Adrenal gland (tissue), 12 donors: ENCODE results near the gene NPTXR. TPM values are rescaled to one million over a fixed set of nuclear protein-coding genes. Genes with fewer than 3 reads are reported as not detected.

Experiments
- DNase-seq, 7 donors: peaks; one replicate each; pipeline ENCODE4 v3.0.0-alpha.2; 2019 to 2020
- H3K27ac ChIP-seq, 5 donors: fragments of 200-600 bp; sonication (generic) in 4 of 5; 1 replicate in 3 of 5; 2 replicates in 2 of 5; pipeline versions ENCODE4 v1.5.1 to v1.8.0; 2016 to 2020; ENCODE audit warnings: mild to moderate bottlenecking in 1 of 5
- H3K27me3 ChIP-seq: fragments of 200-600 bp; 2 replicates; pipeline ENCODE4 v1.8.0; 2021
- H3K36me3 ChIP-seq, 2 donors: fragments of 200-600 bp; replicated peaks in 1 of 2; 1 replicate in 1 of 2; 2 replicates in 1 of 2; pipeline versions ENCODE4 v1.5.1 to v1.8.0; 2018 to 2022
- H3K4me1 ChIP-seq, 2 donors: fragments of 200-600 bp; replicated peaks in 1 of 2; 1 replicate in 1 of 2; 2 replicates in 1 of 2; pipeline versions ENCODE4 v1.5.1 to v1.8.0; 2018 to 2021
- H3K4me3 ChIP-seq, 4 donors: fragments of 200-600 bp; sonication (generic) in 3 of 4; one replicate each; pipeline ENCODE4 v1.5.1; 2016 to 2018
- H3K9me3 ChIP-seq, 3 donors: fragments of 200-600 bp; sonication (generic) in 1 of 3; replicated peaks in 1 of 3; 1 replicate in 2 of 3; 2 replicates in 1 of 3; pipeline versions ENCODE4 v1.5.1 to v1.8.0; 2016 to 2021
- CTCF ChIP-seq, 6 experiments: fragments of 450-650 bp in 4 of 6; fragments of 200-600 bp in 2 of 6; sonication (generic) in 1 of 6; IDR thresholded peaks; 1 replicate in 5 of 6; 2 replicates in 1 of 6; pipeline versions ENCODE4 v1.5.1 to v1.8.0; 2016 to 2021; ENCODE audit warnings: antibody characterized with exemption in 6 of 6, mild to moderate bottlenecking in 2 of 6, moderate library complexity in 1 of 6
- POLR2A ChIP-seq, 2 donors: fragments of 450-650 bp; IDR thresholded peaks; one replicate each; pipeline ENCODE4 v1.6.1; 2017; ENCODE audit warnings: antibody characterized with exemption in 2 of 2, mild to moderate bottlenecking in 2 of 2, moderate library complexity in 1 of 2
- WGBS, 4 donors: extraction: QIAGEN DNeasy Blood & Tissue Kit in 2 of 4; methylation state at CpG; one replicate each; pipeline versions ENCODE4 v1.1.5 to v1.1.7; 2013 to 2017; 5-methylcytosine and 5-hydroxymethylcytosine counted together
- intact Hi-C, 2 donors: fragments of 100-400 bp; cut with DNase I; formaldehyde crosslinking; loops; one replicate each; pipeline versions ENCODE4 v1.14.1 to v1.15.0; 2022 to 2023
- polyA plus RNA-seq, 3 donors: library from polyadenylated mRNA; stranded (reverse); fragments of 200-250 nt in 2 of 3; fragments of 350-450 nt in 1 of 3; fragmentation: Illumina TruSeq in 1 of 3; extraction: RNeasy Lipid Tissue Mini Kit (QIAGEN cat#74804) in 1 of 3; gene quantifications; one replicate each; pipeline ENCODE4 v1.2.3, GENCODE V29; 2013 to 2014
- total RNA-seq, 9 donors: library from RNA; depleted of rRNA in 4 of 9; stranded (reverse); fragments of >200 nt in 4 of 9; fragments of 120-200 nt in 1 of 9; fragmentation: NEBNext Ultra II Directional in 1 of 9; extraction: Animal tissue kit (Norgen Biotek cat#: 25700) in 1 of 9; gene quantifications; one replicate each; pipeline versions ENCODE4 v1.1.0 to v1.2.4, GENCODE V29; 2013 to 2023
- donor health status: healthy with polysubstance abuse.
- donor health status: Bipolar disorder and iron deficiency.
- donor health status: DM: yes; HTN: yes; CAD: no.
- donor health status: DM: no; HTN: no; CAD: no.
- donor health status: DM: no; HTN: no; CAD: no.
- donor health status: DM: yes; HTN: yes; CAD: no.

The NPTXR gene
- total and polyA plus RNA-seq, 12 donors: 1.2 to 26.9 (median 10.5) TPM

GRCh38 chr22:38846412-38846811 is 2.6 kb upstream of the NPTXR start:
- DNase-seq: no peak
- intact Hi-C loops: loop anchor here in 1 of 2 donors (10.0 kb wide), 1 partner anchor 72 kb away; no protein-coding TSS in a partner anchor
- Histone ChIP-seq H3K4me1 (peaks cover 3 to 11% of the 10 kb centered on the region in 2 donors), H3K9me3 (no peaks in the 10 kb centered on the region), H3K36me3 (no peaks in the 10 kb centered on the region), H3K4me3 (no peak overlapping the region), H3K27me3 (no peaks in the 10 kb centered on the region), H3K27ac (no peak overlapping the region)
- TF ChIP-seq POLR2A (IDR thresholded peaks at IDR 0.05) (no peak), CTCF (IDR thresholded peaks at IDR 0.05) (no peak)
- WGBS, 4 donors: 93 to 96% (median 94%) methylated on average over 1 of the region's 1 CpG

DNA sequence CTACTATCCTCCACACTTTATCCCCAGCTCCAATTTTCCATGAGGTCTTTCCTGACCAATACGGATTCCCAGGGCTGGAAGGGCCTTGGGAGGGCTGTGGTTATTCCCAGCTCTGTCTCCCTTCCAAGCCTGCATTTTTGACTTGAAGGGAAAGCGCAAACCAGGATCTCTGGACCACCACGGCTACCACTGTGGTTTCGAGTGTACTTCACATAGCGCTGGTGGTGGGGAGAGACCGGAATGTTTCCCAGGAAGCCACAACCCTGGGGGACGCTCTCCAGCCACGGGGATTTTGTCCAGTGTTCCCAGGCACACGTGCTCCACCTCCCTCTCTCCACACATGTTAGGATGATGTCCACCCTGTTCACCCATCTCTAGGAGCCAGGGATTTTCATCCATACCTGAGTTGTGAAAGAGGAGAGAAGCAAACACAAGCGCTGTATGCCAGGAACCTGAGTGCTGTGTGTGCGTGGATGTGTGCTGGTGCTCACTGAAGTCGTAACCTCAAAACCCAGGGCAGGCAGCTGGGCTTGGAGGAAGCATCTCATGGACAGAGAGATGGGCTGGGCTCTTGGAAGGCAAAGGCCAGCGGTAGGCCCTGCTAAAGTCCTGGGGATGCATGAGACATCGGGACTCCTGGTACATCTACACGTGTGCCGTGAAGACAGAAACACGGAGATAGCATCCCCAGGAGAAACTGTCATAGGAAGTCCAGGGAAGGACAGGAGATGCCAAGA is 1.3 kb upstream of the NPTXR start:
- intact Hi-C loops: loop anchor here in 1 of 2 donors (10.0 kb wide), 1 partner anchor 70 kb away; no protein-coding TSS in a partner anchor
- WGBS, 4 donors: 71 to 79% (median 77%) methylated on average over 15 to 17 of the region's 17 CpGs
- no peak overlapping the region for H3K27ac ChIP-seq
- H3K27me3 ChIP-seq: no peaks in the 10 kb centered on the region
- H3K9me3 ChIP-seq: no peaks in the 10 kb centered on the region
- no peak for DNase-seq
- H3K4me3 ChIP-seq: no peak overlapping the region
- no peak for TF ChIP-seq CTCF (IDR thresholded peaks at IDR 0.05)
- no peak for TF ChIP-seq POLR2A (IDR thresholded peaks at IDR 0.05)
- peaks cover 3 to 11% of the 10 kb centered on the region in 2 donors for H3K4me1 ChIP-seq
- H3K36me3 ChIP-seq: no peaks in the 10 kb centered on the region

DNA sequence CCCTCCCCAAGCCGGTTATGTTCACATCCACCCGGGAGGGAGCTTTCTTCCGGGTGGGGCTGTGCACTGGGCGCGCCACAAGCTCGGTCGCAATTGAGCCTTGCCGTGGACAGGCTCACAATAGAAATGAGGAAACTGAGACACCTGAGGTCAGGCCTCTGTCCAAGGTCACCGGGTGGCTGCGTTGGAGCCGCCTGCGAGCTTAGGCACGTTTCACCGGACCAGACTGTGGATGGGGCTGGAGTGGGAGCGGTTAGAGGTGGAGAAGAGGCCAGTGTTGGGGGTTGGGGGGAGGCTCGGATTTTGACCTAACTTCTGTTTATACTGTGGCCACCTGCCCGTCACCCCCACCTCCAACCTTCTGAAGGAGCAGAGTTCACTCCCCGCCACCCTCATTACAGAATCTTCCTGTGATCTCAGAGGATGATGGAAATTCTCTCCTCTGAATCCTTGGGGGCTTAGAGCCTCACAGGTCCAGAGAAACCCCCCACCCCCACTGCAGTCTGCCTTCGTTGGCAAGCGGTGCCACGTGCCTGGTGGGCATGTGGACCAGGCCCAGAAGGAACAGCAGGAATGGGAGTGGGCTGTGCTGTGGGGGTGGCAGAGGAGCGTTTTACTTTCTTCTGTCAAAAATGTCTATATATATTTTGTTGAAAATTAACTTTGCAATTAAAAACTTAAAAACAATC is 631 bp upstream of the NPTXR start:
- DNase-seq: peak in 5 of 7 donors; percentile 30 to 58 (median 41)
- Histone ChIP-seq H3K4me1 (peaks cover 3 to 11% of the 10 kb centered on the region in 2 donors), H3K4me3 (peak overlapping the region in 1 of 4 donors; percentile 62), H3K27me3 (no peaks in the 10 kb centered on the region), H3K36me3 (no peaks in the 10 kb centered on the region), H3K27ac (peak overlapping the region in 2 of 5 donors; percentile 41 to 88), H3K9me3 (no peaks in the 10 kb centered on the region)
- intact Hi-C loops: loop anchor here (5.0 to 10.0 kb wide), 2 partner anchors 70 to 77 kb away; no protein-coding TSS in a partner anchor
- 22 to 56% (median 38%) methylated on average over 8 to 22 of the region's 22 CpGs for WGBS, 4 donors
- TF ChIP-seq POLR2A (IDR thresholded peaks at IDR 0.05): no peak
- no peak for TF ChIP-seq CTCF (IDR thresholded peaks at IDR 0.05)

DNA sequence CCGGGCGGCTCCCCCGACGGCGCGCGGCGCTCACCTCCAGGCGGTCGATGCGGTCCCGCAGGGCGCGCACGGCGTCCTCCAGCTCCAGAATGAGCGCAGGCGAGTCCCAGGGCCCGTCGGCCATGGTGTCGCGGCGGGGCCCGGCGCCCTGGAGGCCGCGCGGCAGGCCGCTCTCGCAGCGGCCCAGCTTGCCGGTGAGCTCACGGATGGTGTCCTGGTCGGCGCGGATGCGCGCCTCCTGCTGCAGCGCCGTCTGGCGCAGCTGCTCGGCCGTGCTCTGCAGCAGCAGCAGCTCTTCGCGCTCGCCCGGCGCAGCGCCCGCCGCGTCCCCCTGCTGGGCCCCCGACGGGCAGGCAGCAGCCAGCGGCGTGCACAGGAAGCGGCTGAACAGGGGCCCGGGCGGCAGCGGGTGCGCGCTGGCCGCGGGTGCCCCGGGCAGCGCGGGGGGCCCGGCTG is 599 bp downstream of the NPTXR start:
- H3K4me3 ChIP-seq: peak overlapping the region in 1 of 4 donors; percentile 62
- H3K27me3 ChIP-seq: no peaks in the 10 kb centered on the region
- intact Hi-C loops: loop anchor here (5.0 to 10.0 kb wide), 2 partner anchors 68 to 76 kb away; no protein-coding TSS in a partner anchor
- DNase-seq: peak; percentile 33 to 61 (median 56)
- no peaks in the 10 kb centered on the region for H3K36me3 ChIP-seq
- no peaks in the 10 kb centered on the region for H3K9me3 ChIP-seq
- 0 to 1% (median 1%) methylated on average over 3 to 68 of the region's 68 CpGs; no CpG with 5 or more reads in 1 of the 4 donors for WGBS, 4 donors
- peaks cover 3 to 11% of the 10 kb centered on the region in 2 donors for H3K4me1 ChIP-seq
- TF ChIP-seq POLR2A (IDR thresholded peaks at IDR 0.05) (peak; percentile 1 to 29), CTCF (IDR thresholded peaks at IDR 0.05) (peak in 3 of 6 experiments; percentile 30 to 59 (median 44))
- peak overlapping the region in 2 of 5 donors; percentile 52 to 88 for H3K27ac ChIP-seq
